ENCODE data around the gene CD248.

DNA sequence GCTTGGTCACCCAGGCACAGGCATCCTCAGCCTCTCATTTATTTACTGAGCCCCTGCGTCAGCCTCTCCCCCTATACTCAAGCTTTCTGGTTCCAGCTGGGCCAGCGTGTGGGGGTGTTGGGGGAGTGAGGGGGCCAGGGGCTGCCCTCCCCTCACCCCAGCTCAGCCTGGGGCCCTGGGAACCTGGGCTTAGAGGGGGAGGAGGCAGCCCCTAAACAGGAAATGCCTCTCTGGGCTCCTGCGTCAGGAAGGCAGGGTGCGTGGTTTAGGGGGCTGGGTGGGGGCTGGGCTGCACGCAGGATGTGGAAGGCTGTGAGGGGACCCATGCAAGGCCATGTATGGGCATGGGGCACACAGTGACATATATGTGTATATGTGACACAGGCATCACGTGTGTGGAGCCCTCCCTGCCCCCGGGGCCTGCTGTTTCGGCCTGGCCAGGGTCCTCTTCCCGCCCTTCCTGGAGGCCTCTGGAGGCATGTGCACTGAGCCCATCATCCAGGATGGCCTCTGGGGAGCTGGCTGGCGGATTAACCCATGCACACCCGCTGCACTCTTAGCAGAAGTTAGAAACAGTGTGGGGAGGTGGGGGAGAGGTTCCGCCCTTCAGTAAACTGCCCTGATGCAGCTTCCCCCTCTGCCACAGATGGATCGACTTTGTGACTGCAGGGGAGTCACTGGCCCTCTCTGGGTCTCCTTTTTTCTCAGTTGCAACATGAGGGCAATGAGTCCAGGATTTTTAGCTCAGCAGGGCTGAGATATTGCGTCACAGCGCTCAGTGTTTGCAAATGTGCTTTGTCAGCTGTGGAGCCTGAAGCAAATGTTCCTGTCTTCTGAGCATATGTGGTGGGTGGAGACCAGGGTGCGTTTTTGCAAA is 1.1 kb upstream of the CD248 start:
- TF ChIP-seq, protein P1, sequence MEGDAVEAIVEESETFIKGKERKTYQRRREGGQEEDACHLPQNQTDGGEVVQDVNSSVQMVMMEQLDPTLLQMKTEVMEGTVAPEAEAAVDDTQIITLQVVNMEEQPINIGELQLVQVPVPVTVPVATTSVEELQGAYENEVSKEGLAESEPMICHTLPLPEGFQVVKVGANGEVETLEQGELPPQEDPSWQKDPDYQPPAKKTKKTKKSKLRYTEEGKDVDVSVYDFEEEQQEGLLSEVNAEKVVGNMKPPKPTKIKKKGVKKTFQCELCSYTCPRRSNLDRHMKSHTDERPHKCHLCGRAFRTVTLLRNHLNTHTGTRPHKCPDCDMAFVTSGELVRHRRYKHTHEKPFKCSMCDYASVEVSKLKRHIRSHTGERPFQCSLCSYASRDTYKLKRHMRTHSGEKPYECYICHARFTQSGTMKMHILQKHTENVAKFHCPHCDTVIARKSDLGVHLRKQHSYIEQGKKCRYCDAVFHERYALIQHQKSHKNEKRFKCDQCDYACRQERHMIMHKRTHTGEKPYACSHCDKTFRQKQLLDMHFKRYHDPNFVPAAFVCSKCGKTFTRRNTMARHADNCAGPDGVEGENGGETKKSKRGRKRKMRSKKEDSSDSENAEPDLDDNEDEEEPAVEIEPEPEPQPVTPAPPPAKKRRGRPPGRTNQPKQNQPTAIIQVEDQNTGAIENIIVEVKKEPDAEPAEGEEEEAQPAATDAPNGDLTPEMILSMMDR (conservative IDR thresholded peaks at IDR 0.05): no peak
- TF ChIP-seq EZH2 (IDR thresholded peaks at IDR 0.05; ENCODE audit: low read depth): no peak
